ENCODE data around the gene OTULINL. TPM values are rescaled to one million over a fixed set of nuclear protein-coding genes. Genes with fewer than 3 reads are reported as not detected.

OTULINL gene
- polyA plus RNA-seq, 1 donor (not counting 4 experiments of a cell fraction or from before 2014, with no cell fraction given) = 0.62 TPM

GRCh38 chr5:14574096-14574495 lies 7.5 kb upstream of the OTULINL start:
- dilution Hi-C loops (cut with MboI; ENCODE audit: extremely low pct_ligation_motif_present, low sequenced_read_pairs) = no loop called here
- Histone ChIP-seq H3K27ac (ENCODE audit: control insufficient read depth, insufficient read depth, low read length) (no peak overlapping the region), H2AFZ (ENCODE audit: control insufficient read depth, low read length) (no peak overlapping the region), H4K20me1 (ENCODE audit: control insufficient read depth, extremely low read depth, insufficient read depth, low read length) (no peaks in the 10 kb centered on the region), H3K4me1 (ENCODE audit: control insufficient read depth, extremely low read depth, insufficient read depth, low read length) (no peaks in the 10 kb centered on the region), H3K4me2 (ENCODE audit: control insufficient read depth, extremely low read depth, insufficient read depth, low read depth, low read length) (no peak overlapping the region), H3K36me3 (ENCODE audit: control insufficient read depth in 2 of 2, extremely low read depth in 1 of 2, insufficient read depth in 2 of 2, low read length in 2 of 2) (no peaks in the 10 kb centered on the region), H3K79me2 (ENCODE audit: control insufficient read depth, insufficient read depth, low read length) (no peaks in the 10 kb centered on the region), H3K4me3 (ENCODE audit: control insufficient read depth in 2 of 3, extremely low read depth in 1 of 3, insufficient read depth in 2 of 3, low read depth in 1 of 3, low read length in 3 of 3) (no peak overlapping the region), H3K9ac (ENCODE audit: control insufficient read depth, extremely low read depth, insufficient read depth, low read length) (no peak overlapping the region), H3K9me3 (ENCODE audit: control insufficient read depth, low read depth, low read length) (no peaks in the 10 kb centered on the region), H3K27me3 (ENCODE audit: control insufficient read depth, extremely low read depth, insufficient read depth, low read length) (no peaks in the 10 kb centered on the region), H3K9me1 (ENCODE audit: control insufficient read depth, extremely low read depth, insufficient read depth, low read length) (no peaks in the 10 kb centered on the region)
- TF ChIP-seq CTCF (optimal IDR thresholded peaks at IDR 0.05 in 1 of 3, IDR thresholded peaks at IDR 0.05 in 1 of 3, conservative IDR thresholded peaks at IDR 0.05 in 1 of 3; ENCODE audit: extremely low read depth in 1 of 3, insufficient read depth in 2 of 3, low read length in 3 of 3) (no peak), EZH2 (IDR thresholded peaks at IDR 0.05; ENCODE audit: low read length) (no peak)
- FAIRE-seq (no peak), DNase-seq (ENCODE audit: low read depth, low spot score) (no peak)

- Histone ChIP-seq H3K4me3 (ENCODE audit: control insufficient read depth in 2 of 3, extremely low read depth in 1 of 3, insufficient read depth in 2 of 3, low read depth in 1 of 3, low read length in 3 of 3) (no peak overlapping the region), H2AFZ (ENCODE audit: control insufficient read depth, low read length) (no peak overlapping the region), H3K79me2 (ENCODE audit: control insufficient read depth, insufficient read depth, low read length) (no peaks in the 10 kb centered on the region), H3K9me3 (ENCODE audit: control insufficient read depth, low read depth, low read length) (no peaks in the 10 kb centered on the region), H3K36me3 (ENCODE audit: control insufficient read depth in 2 of 2, extremely low read depth in 1 of 2, insufficient read depth in 2 of 2, low read length in 2 of 2) (no peaks in the 10 kb centered on the region), H3K4me1 (ENCODE audit: control insufficient read depth, extremely low read depth, insufficient read depth, low read length) (no peaks in the 10 kb centered on the region), H3K27ac (ENCODE audit: control insufficient read depth, insufficient read depth, low read length) (no peak overlapping the region), H3K9me1 (ENCODE audit: control insufficient read depth, extremely low read depth, insufficient read depth, low read length) (no peaks in the 10 kb centered on the region), H3K27me3 (ENCODE audit: control insufficient read depth, extremely low read depth, insufficient read depth, low read length) (no peaks in the 10 kb centered on the region), H4K20me1 (ENCODE audit: control insufficient read depth, extremely low read depth, insufficient read depth, low read length) (no peaks in the 10 kb centered on the region), H3K4me2 (ENCODE audit: control insufficient read depth, extremely low read depth, insufficient read depth, low read depth, low read length) (no peak overlapping the region), H3K9ac (ENCODE audit: control insufficient read depth, extremely low read depth, insufficient read depth, low read length) (no peak overlapping the region)
- no peak for TF ChIP-seq EZH2 (IDR thresholded peaks at IDR 0.05; ENCODE audit: low read length)
- no peak for TF ChIP-seq CTCF (optimal IDR thresholded peaks at IDR 0.05 in 1 of 3, IDR thresholded peaks at IDR 0.05 in 1 of 3, conservative IDR thresholded peaks at IDR 0.05 in 1 of 3; ENCODE audit: extremely low read depth in 1 of 3, insufficient read depth in 2 of 3, low read length in 3 of 3)
- dilution Hi-C loops (cut with MboI; ENCODE audit: extremely low pct_ligation_motif_present, low sequenced_read_pairs) = no loop called here
- DNase-seq (ENCODE audit: low read depth, low spot score) (no peak), FAIRE-seq (no peak)
Measured at GRCh38 chr5:14574891-14575508, 6.6 kb upstream of the OTULINL start.
